ENCODE measurements around the gene KCNMA1. TPM values are rescaled to one million over a fixed set of nuclear protein-coding genes. Genes with fewer than 3 reads are reported as not detected.

The KCNMA1 gene
- total RNA-seq, 4 donors from 2014 or later: 146 to 300 (median 265) TPM

DNA sequence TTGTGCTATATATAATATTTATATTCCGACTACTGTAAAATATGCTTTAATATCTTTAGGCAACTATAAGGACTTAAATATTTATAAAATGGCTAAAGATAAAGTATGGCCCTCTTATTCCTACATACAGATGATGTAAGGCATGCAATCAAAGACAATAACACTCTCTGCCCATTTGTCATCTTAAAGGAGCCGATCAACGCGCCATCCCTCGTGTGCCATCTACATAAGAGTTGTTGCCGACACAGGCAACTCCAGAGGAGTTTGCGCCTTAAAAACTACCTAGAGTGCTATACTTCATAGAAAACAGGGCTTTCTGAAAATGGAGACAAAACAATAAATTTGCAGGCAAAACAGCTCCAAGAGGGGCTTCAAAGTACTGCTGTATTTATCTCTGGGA, 709.0 kb downstream of the KCNMA1 start:
- WGBS: 91% methylated on average over 7 of the region's 7 CpGs
- no peaks in the 10 kb centered on the region for H3K9me3 ChIP-seq
- no peak for DNase-seq (ENCODE audit: extremely low spot score)
- no peaks in the 10 kb centered on the region for H3K4me1 ChIP-seq
- no peak overlapping the region for H3K4me3 ChIP-seq
- no peaks in the 10 kb centered on the region for H3K36me3 ChIP-seq
- H3K27ac ChIP-seq (replicated peaks in 1 of 4): no peak overlapping the region
- TF ChIP-seq POLR2A (IDR thresholded peaks at IDR 0.05; ENCODE audit: low read depth) (no peak), EP300 (IDR thresholded peaks at IDR 0.05) (no peak), POLR2AphosphoS5 (IDR thresholded peaks at IDR 0.05) (no peak)
- TF ChIP-seq, protein P1, sequence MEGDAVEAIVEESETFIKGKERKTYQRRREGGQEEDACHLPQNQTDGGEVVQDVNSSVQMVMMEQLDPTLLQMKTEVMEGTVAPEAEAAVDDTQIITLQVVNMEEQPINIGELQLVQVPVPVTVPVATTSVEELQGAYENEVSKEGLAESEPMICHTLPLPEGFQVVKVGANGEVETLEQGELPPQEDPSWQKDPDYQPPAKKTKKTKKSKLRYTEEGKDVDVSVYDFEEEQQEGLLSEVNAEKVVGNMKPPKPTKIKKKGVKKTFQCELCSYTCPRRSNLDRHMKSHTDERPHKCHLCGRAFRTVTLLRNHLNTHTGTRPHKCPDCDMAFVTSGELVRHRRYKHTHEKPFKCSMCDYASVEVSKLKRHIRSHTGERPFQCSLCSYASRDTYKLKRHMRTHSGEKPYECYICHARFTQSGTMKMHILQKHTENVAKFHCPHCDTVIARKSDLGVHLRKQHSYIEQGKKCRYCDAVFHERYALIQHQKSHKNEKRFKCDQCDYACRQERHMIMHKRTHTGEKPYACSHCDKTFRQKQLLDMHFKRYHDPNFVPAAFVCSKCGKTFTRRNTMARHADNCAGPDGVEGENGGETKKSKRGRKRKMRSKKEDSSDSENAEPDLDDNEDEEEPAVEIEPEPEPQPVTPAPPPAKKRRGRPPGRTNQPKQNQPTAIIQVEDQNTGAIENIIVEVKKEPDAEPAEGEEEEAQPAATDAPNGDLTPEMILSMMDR (IDR thresholded peaks at IDR 0.05): no peak
- H3K27me3 ChIP-seq: no peaks in the 10 kb centered on the region
- intact Hi-C loops (cut with DNase I): no loop called here

GRCh38 chr10:76925636-76926405, 711.8 kb downstream of the KCNMA1 start:
- Histone ChIP-seq H3K9me3 (no peaks in the 10 kb centered on the region), H3K4me3 (no peak overlapping the region), H3K36me3 (no peaks in the 10 kb centered on the region), H3K27me3 (no peaks in the 10 kb centered on the region), H3K4me1 (peaks cover 0 to 21% (median 18%) of the 10 kb centered on the region in 4 donors), H3K27ac (replicated peaks in 1 of 4) (no peak overlapping the region)
- 80% methylated on average over 6 of the region's 6 CpGs for WGBS
- intact Hi-C loops (cut with DNase I): no loop called here
- TF ChIP-seq, protein P1 (IDR thresholded peaks at IDR 0.05): no peak
- TF ChIP-seq POLR2A (IDR thresholded peaks at IDR 0.05; ENCODE audit: low read depth): no peak
- no peak for TF ChIP-seq EP300 (IDR thresholded peaks at IDR 0.05)
- no peak for TF ChIP-seq POLR2AphosphoS5 (IDR thresholded peaks at IDR 0.05)
- no peak for DNase-seq (ENCODE audit: extremely low spot score)

- WGBS: 48% methylated on average over 3 of the region's 3 CpGs
- H3K36me3 ChIP-seq: no peaks in the 10 kb centered on the region
- no peak for TF ChIP-seq EP300 (IDR thresholded peaks at IDR 0.05)
- TF ChIP-seq, protein P1 (IDR thresholded peaks at IDR 0.05): no peak
- TF ChIP-seq POLR2AphosphoS5 (IDR thresholded peaks at IDR 0.05): no peak
- TF ChIP-seq POLR2A (IDR thresholded peaks at IDR 0.05; ENCODE audit: low read depth): no peak
- intact Hi-C loops (cut with DNase I): no loop called here
- H3K4me3 ChIP-seq: no peak overlapping the region
- H3K27ac ChIP-seq (replicated peaks in 1 of 4): no peak overlapping the region
- no peaks in the 10 kb centered on the region for H3K9me3 ChIP-seq
- DNase-seq (ENCODE audit: extremely low spot score): peak; percentile 12
- peaks cover 0 to 34% (median 23%) of the 10 kb centered on the region in 4 donors for H3K4me1 ChIP-seq
- H3K27me3 ChIP-seq: no peaks in the 10 kb centered on the region
Measured at GRCh38 chr10:76922666-76923065, 714.9 kb downstream of the KCNMA1 start.

GRCh38 chr10:76921383-76922010, 716.1 kb downstream of the KCNMA1 start:
- peak; percentile 31 for DNase-seq (ENCODE audit: extremely low spot score)
- Histone ChIP-seq H3K36me3 (no peaks in the 10 kb centered on the region), H3K9me3 (no peaks in the 10 kb centered on the region), H3K4me1 (peaks cover 0 to 38% (median 24%) of the 10 kb centered on the region in 4 donors), H3K4me3 (no peak overlapping the region), H3K27ac (replicated peaks in 1 of 4) (peak overlapping the region in 1 of 4 donors; percentile 15), H3K27me3 (no peaks in the 10 kb centered on the region)
- TF ChIP-seq EP300 (IDR thresholded peaks at IDR 0.05): no peak
- TF ChIP-seq, protein P1 (IDR thresholded peaks at IDR 0.05): no peak
- TF ChIP-seq POLR2A (IDR thresholded peaks at IDR 0.05; ENCODE audit: low read depth): no peak
- no peak for TF ChIP-seq POLR2AphosphoS5 (IDR thresholded peaks at IDR 0.05)
- 52% methylated on average over 2 of the region's 2 CpGs for WGBS
- intact Hi-C loops (cut with DNase I): no loop called here
